Liver (tissue), 9 donors: ENCODE measurements around the gene PCDH12. TPM values are rescaled to one million over a fixed set of nuclear protein-coding genes. Genes with fewer than 3 reads are reported as not detected.

Source experiments
- DNase-seq: peaks from one replicate; pipeline ENCODE4 v3.0.0-alpha.2; 2017; ENCODE audit warnings: low spot score
- H3K27ac ChIP-seq, 2 donors: one replicate each; pipeline ENCODE4 v1.7.0; 2013; ENCODE audit warnings: inconsistent platforms in 2 of 2, low read length in 2 of 2, control low read depth in 1 of 2, low read depth in 1 of 2, mild to moderate bottlenecking in 1 of 2
- H3K27me3 ChIP-seq, 4 donors: one replicate each; pipeline versions ENCODE4 v1.6.1 to v1.7.0; 2013; ENCODE audit warnings: low read length in 3 of 4, inconsistent platforms in 1 of 4, mild to moderate bottlenecking in 1 of 4, moderate library complexity in 1 of 4; ENCODE audit not compliant: control insufficient read depth in 4 of 4, insufficient read depth in 4 of 4
- H3K36me3 ChIP-seq, 4 donors: one replicate each; pipeline versions ENCODE4 v1.6.1 to v1.7.0; 2013; ENCODE audit warnings: low read length in 3 of 4, mild to moderate bottlenecking in 3 of 4, low read depth in 1 of 4, moderate library complexity in 1 of 4; ENCODE audit not compliant: control insufficient read depth in 4 of 4, insufficient read depth in 3 of 4
- H3K4me1 ChIP-seq, 4 donors: one replicate each; pipeline versions ENCODE4 v1.6.1 to v1.7.0; 2013; ENCODE audit warnings: low read length in 3 of 4, mild to moderate bottlenecking in 3 of 4, moderate library complexity in 1 of 4; ENCODE audit not compliant: control insufficient read depth in 4 of 4, insufficient read depth in 4 of 4
- H3K4me3 ChIP-seq, 3 donors: one replicate each; pipeline versions ENCODE4 v1.6.1 to v1.7.0; 2013; ENCODE audit warnings: low read length in 3 of 3, control low read depth in 1 of 3, low read depth in 1 of 3, mild to moderate bottlenecking in 1 of 3
- H3K9ac ChIP-seq, 2 donors: one replicate each; pipeline ENCODE4 v1.7.0; 2013; ENCODE audit warnings: low read length in 2 of 2, mild to moderate bottlenecking in 2 of 2, moderate library complexity in 2 of 2, control low read depth in 1 of 2, low read depth in 1 of 2
- H3K9me3 ChIP-seq, 4 donors: one replicate each; pipeline versions ENCODE4 v1.6.1 to v1.7.0; 2013; ENCODE audit warnings: low read length in 3 of 4; ENCODE audit not compliant: control insufficient read depth in 4 of 4
- ATF3 ChIP-seq: IDR thresholded peaks from 2 replicates; pipeline ENCODE4 v1.6.1; 2016; ENCODE audit warnings: antibody characterized with exemption
- EGR1 ChIP-seq, 2 donors: IDR thresholded peaks; 2 replicates each; pipeline ENCODE4 v1.6.1; 2016 to 2018; ENCODE audit warnings: antibody characterized with exemption in 2 of 2, low read depth in 2 of 2
- FOXA1 ChIP-seq: IDR thresholded peaks from 2 replicates; pipeline ENCODE4 v1.6.1; 2016; ENCODE audit warnings: antibody characterized with exemption
- HNF4A ChIP-seq, 2 donors: conservative IDR thresholded peaks; 2 replicates each; pipeline ENCODE4 v1.6.1; 2016; ENCODE audit warnings: antibody characterized with exemption in 2 of 2, mild to moderate bottlenecking in 2 of 2
- JUND ChIP-seq, 2 donors: IDR thresholded peaks; 2 replicates each; pipeline ENCODE4 v1.6.1; 2016; ENCODE audit warnings: antibody characterized with exemption in 2 of 2
- RAD21 ChIP-seq, 2 donors: IDR thresholded peaks; 2 replicates each; pipeline ENCODE4 v1.6.1; 2016; ENCODE audit warnings: antibody characterized with exemption in 2 of 2, mild to moderate bottlenecking in 2 of 2
- REST ChIP-seq: IDR thresholded peaks from 2 replicates; pipeline ENCODE4 v1.6.1; 2016; ENCODE audit warnings: antibody characterized with exemption, mild to moderate bottlenecking
- RXRA ChIP-seq, 2 donors: IDR thresholded peaks; 2 replicates each; pipeline ENCODE4 v1.6.1; 2017 to 2018; ENCODE audit warnings: antibody characterized with exemption in 2 of 2, mild to moderate bottlenecking in 1 of 2
- SP1 ChIP-seq: IDR thresholded peaks from 2 replicates; pipeline ENCODE4 v1.6.1; 2018; ENCODE audit warnings: antibody characterized with exemption, mild to moderate bottlenecking
- TAF1 ChIP-seq: conservative IDR thresholded peaks from 2 replicates; pipeline ENCODE4 v1.6.1; 2016; ENCODE audit warnings: antibody characterized with exemption, mild to moderate bottlenecking
- YY1 ChIP-seq: IDR thresholded peaks from 2 replicates; pipeline ENCODE4 v1.6.1; 2016; ENCODE audit warnings: antibody characterized with exemption, mild to moderate bottlenecking
- WGBS: extraction: QIAGEN DNeasy Blood & Tissue Kit; methylation state at CpG from one replicate; pipeline ENCODE4 v1.1.7; 2013; 5-methylcytosine and 5-hydroxymethylcytosine counted together
- polyA plus RNA-seq, 2 donors: library from polyadenylated mRNA; stranded (reverse) in 1 of 2; unstranded in 1 of 2; fragments of 200-250 nt in 1 of 2; fragments of >200 nt in 1 of 2; fragmentation: Nextera tagmentation in 1 of 2; extraction: Ambion mirVana in 1 of 2; gene quantifications; one replicate each; pipeline versions ENCODE4 v1.2.1 to v1.2.3, GENCODE V29; 2013 to 2015
- total RNA-seq, 2 donors: library from RNA; depleted of rRNA; stranded (reverse); fragments of >200 nt; gene quantifications; one replicate each; pipeline ENCODE4 v1.2.3, GENCODE V29; 2014
- TF ChIP-seq, protein P1 (sequence below): fragments of 150-350 bp; IDR thresholded peaks from 2 replicates; pipeline ENCODE4 v1.5.1; 2017; ENCODE audit warnings: improper control_type of control experiment, low read depth, low read length; ENCODE audit not compliant: missing input control
- TF ChIP-seq, protein P2 (sequence below): IDR thresholded peaks from 2 replicates; pipeline ENCODE4 v1.6.1; 2016; ENCODE audit warnings: antibody characterized with exemption
- donor health status: healthy.
- donor health status: healthy.
- donor health status: healthy.
- donor health status: healthy.
- donor health status: healthy.

PCDH12 gene
- total and polyA plus RNA-seq, 4 donors = 0.74 to 4.9 (median 3.8) TPM

DNA sequence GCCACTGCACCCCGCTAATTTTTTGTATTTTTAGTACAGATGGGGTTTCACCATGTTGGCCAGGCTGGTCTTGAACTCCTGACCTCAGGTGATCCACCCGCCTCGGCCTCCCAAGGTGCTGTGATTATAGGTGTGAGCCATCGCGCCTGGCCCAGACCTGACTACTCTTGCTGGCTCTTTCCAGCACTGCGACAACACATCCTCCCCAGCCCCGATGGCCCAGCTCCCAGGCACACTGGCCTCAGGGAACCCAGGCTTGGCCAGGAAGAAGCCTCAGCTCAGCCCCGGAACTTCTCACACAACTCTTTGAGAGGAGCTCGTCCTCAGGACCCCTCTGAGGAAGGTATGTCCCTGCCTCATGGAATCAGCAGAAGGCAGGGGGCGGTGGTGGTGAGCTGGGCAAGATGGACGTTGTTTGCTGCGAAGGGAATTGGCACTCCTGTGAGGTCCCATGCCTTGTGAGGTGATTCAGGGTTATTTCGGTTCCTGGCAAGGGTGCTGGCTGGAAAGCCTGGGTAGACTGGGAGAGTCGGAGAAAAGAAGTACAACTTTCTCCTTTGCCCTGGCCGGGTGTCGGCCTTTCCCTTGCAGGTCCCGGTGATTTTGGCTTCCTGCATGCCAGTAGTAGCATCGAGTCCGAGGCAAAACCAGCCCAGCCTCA lies 28.5 kb downstream of the PCDH12 start (continued):
- TF ChIP-seq, protein P1, sequence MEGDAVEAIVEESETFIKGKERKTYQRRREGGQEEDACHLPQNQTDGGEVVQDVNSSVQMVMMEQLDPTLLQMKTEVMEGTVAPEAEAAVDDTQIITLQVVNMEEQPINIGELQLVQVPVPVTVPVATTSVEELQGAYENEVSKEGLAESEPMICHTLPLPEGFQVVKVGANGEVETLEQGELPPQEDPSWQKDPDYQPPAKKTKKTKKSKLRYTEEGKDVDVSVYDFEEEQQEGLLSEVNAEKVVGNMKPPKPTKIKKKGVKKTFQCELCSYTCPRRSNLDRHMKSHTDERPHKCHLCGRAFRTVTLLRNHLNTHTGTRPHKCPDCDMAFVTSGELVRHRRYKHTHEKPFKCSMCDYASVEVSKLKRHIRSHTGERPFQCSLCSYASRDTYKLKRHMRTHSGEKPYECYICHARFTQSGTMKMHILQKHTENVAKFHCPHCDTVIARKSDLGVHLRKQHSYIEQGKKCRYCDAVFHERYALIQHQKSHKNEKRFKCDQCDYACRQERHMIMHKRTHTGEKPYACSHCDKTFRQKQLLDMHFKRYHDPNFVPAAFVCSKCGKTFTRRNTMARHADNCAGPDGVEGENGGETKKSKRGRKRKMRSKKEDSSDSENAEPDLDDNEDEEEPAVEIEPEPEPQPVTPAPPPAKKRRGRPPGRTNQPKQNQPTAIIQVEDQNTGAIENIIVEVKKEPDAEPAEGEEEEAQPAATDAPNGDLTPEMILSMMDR = no peak
- no peak for TF ChIP-seq EGR1 (IDR thresholded peaks at IDR 0.05; ENCODE audit: low read depth in 2 of 2)

DNA sequence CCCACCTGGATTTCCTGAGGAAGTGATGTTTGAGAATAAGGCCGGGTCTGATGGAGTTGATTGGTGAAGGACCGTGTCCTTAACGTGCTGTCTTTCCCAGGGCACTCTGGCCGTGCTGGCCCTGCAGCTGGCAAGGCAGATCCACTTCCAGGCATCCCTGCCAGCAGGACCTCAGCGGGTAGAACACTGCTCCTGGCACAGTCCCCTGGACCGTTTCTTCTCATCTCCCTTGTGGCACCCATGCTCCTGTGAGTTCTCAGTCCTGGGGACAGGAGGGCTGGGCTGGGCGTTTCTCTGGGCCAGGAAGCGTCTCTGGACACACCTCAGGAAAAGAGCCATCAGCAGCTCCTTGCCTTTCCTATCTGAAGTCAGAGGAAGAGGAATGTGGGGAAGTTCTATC lies 30.0 kb downstream of the PCDH12 start:
- H3K4me1 ChIP-seq = peaks cover 3 to 18% (median 12%) of the 10 kb centered on the region in 4 donors
- WGBS = 79% methylated on average over 8 of the region's 8 CpGs
- H3K4me3 ChIP-seq = no peak overlapping the region

More for the DNA sequence above, 30.0 kb downstream of the PCDH12 start:
- no peak overlapping the region for H3K27ac ChIP-seq
- no peak for DNase-seq
- no peaks in the 10 kb centered on the region for H3K9me3 ChIP-seq
- TF ChIP-seq, protein P2, sequence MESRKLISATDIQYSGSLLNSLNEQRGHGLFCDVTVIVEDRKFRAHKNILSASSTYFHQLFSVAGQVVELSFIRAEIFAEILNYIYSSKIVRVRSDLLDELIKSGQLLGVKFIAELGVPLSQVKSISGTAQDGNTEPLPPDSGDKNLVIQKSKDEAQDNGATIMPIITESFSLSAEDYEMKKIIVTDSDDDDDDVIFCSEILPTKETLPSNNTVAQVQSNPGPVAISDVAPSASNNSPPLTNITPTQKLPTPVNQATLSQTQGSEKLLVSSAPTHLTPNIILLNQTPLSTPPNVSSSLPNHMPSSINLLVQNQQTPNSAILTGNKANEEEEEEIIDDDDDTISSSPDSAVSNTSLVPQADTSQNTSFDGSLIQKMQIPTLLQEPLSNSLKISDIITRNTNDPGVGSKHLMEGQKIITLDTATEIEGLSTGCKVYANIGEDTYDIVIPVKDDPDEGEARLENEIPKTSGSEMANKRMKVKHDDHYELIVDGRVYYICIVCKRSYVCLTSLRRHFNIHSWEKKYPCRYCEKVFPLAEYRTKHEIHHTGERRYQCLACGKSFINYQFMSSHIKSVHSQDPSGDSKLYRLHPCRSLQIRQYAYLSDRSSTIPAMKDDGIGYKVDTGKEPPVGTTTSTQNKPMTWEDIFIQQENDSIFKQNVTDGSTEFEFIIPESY = no peak
- TF ChIP-seq RXRA (IDR thresholded peaks at IDR 0.05) (no peak), JUND (IDR thresholded peaks at IDR 0.05) (no peak), EGR1 (IDR thresholded peaks at IDR 0.05; ENCODE audit: low read depth in 2 of 2) (no peak), ATF3 (no peak), TAF1 (no peak), SP1 (no peak), YY1 (no peak), FOXA1 (no peak), HNF4A (conservative IDR thresholded peaks at IDR 0.05) (no peak), RAD21 (IDR thresholded peaks at IDR 0.05) (no peak), REST (no peak)
- no peak overlapping the region for H3K9ac ChIP-seq
- peaks cover 12 to 63% (median 44%) of the 10 kb centered on the region in 4 donors for H3K36me3 ChIP-seq
- H3K27me3 ChIP-seq = no peaks in the 10 kb centered on the region
